GM10266 (cell line): Measurements from ENCODE around the gene OR10W1.

Source experiments
- DNase-seq: peaks from one replicate; pipeline ENCODE4 v3.0.0; 2012; ENCODE audit errors: extremely low spot score
- CTCF ChIP-seq: IDR thresholded peaks from 2 replicates; pipeline ENCODE4 v1.5.1; 2012; ENCODE audit warnings: mild to moderate bottlenecking, low read depth; ENCODE audit not compliant: control insufficient read depth, insufficient read depth; ENCODE audit errors: missing control alignments

The OR10W1 gene

GRCh38 chr11:58276151-58276550 lies 8.1 kb upstream of the OR10W1 start:
- no peak for DNase-seq
- no peak for TF ChIP-seq CTCF

DNA sequence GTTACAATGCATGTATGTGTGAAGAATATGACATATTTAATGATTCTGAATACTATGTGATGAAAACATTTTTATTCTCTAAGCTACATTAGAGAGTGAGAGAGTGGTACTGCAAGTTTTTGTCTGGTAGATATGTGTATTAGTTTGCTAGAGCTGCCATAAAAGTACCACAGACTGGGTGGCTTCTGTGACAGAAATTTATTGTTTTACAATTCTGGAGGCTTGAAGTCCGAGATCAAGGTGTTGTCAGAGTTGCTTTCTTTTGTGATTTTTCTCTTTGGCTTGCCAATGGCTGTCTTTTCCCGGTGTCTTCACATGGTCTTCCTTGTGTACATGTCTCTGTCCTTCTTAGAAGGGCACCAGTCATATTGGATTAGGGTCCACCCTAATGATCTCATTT lies 6.9 kb upstream of the OR10W1 start:
- no peak for TF ChIP-seq CTCF
- no peak for DNase-seq

DNA sequence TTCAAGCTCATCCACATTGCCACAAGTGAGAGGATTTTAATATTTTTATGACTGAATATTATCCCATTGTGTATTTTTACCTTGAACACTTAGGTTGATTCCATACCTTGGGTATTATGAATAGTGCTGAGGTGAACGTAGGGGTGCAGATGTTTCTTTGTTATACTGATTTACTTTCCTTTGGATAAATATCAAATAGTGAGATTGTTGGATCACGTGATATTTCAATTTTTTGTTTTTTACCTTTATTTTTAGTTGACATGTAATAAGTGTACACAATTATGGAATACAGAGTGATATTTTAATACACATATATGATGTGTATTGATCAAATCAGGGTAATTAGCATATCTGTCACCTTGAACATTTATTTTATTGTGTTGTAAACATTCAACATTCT lies 8.1 kb downstream of the OR10W1 start:
- no peak for DNase-seq
- TF ChIP-seq CTCF = no peak

GRCh38 chr11:58254936-58255335 lies 13.1 kb downstream of the OR10W1 start:
- TF ChIP-seq CTCF = no peak
- no peak for DNase-seq

- TF ChIP-seq CTCF = no peak
- DNase-seq = no peak
Measured at GRCh38 chr11:58243954-58244353, 24.1 kb downstream of the OR10W1 start.

- no peak for TF ChIP-seq CTCF
- no peak for DNase-seq
Measured at GRCh38 chr11:58227956-58228615, 40.0 kb downstream of the OR10W1 start.

GRCh38 chr11:58222721-58223120 lies 45.3 kb downstream of the OR10W1 start:
- no peak for DNase-seq
- no peak for TF ChIP-seq CTCF
